GM12878 (cell line): ENCODE measurements around the gene EEF2KMT.

ENCODE experiments used
- CTCF ChIP-seq, 3 experiments: IDR thresholded peaks in 2 of 3; conservative IDR thresholded peaks in 1 of 3; 2 replicates each; pipeline ENCODE4 v1.5.1; 2011; ENCODE audit warnings: low read depth in 3 of 3, low read length in 3 of 3, mild to moderate bottlenecking in 3 of 3, control low read depth in 2 of 3, moderate library complexity in 2 of 3, inconsistent platforms in 1 of 3, mixed read lengths in 1 of 3; ENCODE audit not compliant: control insufficient read depth in 2 of 3, insufficient read depth in 1 of 3; ENCODE audit errors: extremely low read depth in 1 of 3
- EP300 ChIP-seq, 2 experiments: fragments of 150-350 bp in 1 of 2; IDR thresholded peaks; 2 replicates each; pipeline ENCODE4 v1.6.1; 2011 to 2012; ENCODE audit warnings: low read depth in 2 of 2, low read length in 2 of 2, borderline replicate concordance in 1 of 2, improper control_type of control experiment in 1 of 2, inconsistent platforms in 1 of 2; ENCODE audit not compliant: control insufficient read depth in 1 of 2
- MEF2A ChIP-seq: IDR thresholded peaks from 2 replicates; pipeline ENCODE4 v1.6.1; 2011; ENCODE audit warnings: low read depth, mild to moderate bottlenecking, low read length, moderate library complexity; ENCODE audit not compliant: insufficient read depth
- MTA2 ChIP-seq: fragments of 450-650 bp; IDR thresholded peaks from 2 replicates; pipeline ENCODE4 v1.6.1; 2016; ENCODE audit warnings: low read depth, mild to moderate bottlenecking, moderate library complexity
- POLR2A ChIP-seq: IDR thresholded peaks from 2 replicates; pipeline ENCODE4 v1.6.1; 2011; ENCODE audit warnings: low read depth, mild to moderate bottlenecking, low read length
- POLR2AphosphoS5 ChIP-seq: IDR thresholded peaks from 2 replicates; pipeline ENCODE4 v1.6.1; 2011; ENCODE audit warnings: mild to moderate bottlenecking, low read length, inconsistent platforms
- SIN3A ChIP-seq: IDR thresholded peaks from 2 replicates; pipeline ENCODE4 v1.6.1; 2012; ENCODE audit warnings: low read depth, low read length, improper control_type of control experiment
- USF1 ChIP-seq: IDR thresholded peaks from 2 replicates; pipeline ENCODE4 v1.6.1; 2011; ENCODE audit warnings: borderline replicate concordance, low read depth, mild to moderate bottlenecking, moderate library complexity, mixed read lengths, low read length; ENCODE audit not compliant: insufficient read depth; ENCODE audit errors: extremely low read length
- TF ChIP-seq, protein P1 (sequence below): IDR thresholded peaks from 2 replicates; pipeline ENCODE4 v1.6.1; 2012; ENCODE audit warnings: mild to moderate bottlenecking, low read depth, low read length

GRCh38 chr16:5071341-5071680 lies 26.3 kb downstream of the EEF2KMT start:
- TF ChIP-seq CTCF (IDR thresholded peaks at IDR 0.05 in 2 of 3, conservative IDR thresholded peaks at IDR 0.05 in 1 of 3; ENCODE audit: control insufficient read depth in 2 of 3, extremely low read depth in 1 of 3, insufficient read depth in 1 of 3, low read depth in 3 of 3, low read length in 3 of 3) (no peak), MTA2 (peak; percentile 36; the same call in 1 of the 2 replicates), USF1 (no peak), MEF2A (no peak), SIN3A (no peak), POLR2AphosphoS5 (no peak), POLR2A (no peak), EP300 (IDR thresholded peaks at IDR 0.05; ENCODE audit: borderline replicate concordance in 1 of 2, control insufficient read depth in 1 of 2, low read depth in 2 of 2, low read length in 2 of 2) (no peak)
- TF ChIP-seq, protein P1, sequence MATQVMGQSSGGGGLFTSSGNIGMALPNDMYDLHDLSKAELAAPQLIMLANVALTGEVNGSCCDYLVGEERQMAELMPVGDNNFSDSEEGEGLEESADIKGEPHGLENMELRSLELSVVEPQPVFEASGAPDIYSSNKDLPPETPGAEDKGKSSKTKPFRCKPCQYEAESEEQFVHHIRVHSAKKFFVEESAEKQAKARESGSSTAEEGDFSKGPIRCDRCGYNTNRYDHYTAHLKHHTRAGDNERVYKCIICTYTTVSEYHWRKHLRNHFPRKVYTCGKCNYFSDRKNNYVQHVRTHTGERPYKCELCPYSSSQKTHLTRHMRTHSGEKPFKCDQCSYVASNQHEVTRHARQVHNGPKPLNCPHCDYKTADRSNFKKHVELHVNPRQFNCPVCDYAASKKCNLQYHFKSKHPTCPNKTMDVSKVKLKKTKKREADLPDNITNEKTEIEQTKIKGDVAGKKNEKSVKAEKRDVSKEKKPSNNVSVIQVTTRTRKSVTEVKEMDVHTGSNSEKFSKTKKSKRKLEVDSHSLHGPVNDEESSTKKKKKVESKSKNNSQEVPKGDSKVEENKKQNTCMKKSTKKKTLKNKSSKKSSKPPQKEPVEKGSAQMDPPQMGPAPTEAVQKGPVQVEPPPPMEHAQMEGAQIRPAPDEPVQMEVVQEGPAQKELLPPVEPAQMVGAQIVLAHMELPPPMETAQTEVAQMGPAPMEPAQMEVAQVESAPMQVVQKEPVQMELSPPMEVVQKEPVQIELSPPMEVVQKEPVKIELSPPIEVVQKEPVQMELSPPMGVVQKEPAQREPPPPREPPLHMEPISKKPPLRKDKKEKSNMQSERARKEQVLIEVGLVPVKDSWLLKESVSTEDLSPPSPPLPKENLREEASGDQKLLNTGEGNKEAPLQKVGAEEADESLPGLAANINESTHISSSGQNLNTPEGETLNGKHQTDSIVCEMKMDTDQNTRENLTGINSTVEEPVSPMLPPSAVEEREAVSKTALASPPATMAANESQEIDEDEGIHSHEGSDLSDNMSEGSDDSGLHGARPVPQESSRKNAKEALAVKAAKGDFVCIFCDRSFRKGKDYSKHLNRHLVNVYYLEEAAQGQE: no peak
